Measurements from ENCODE around the gene APBB2. TPM values are rescaled to one million over a fixed set of nuclear protein-coding genes. Genes with fewer than 3 reads are reported as not detected.

APBB2 gene
- total RNA-seq, 2 donors from 2014 or later, result 17.4 to 56.6 TPM

GRCh38 chr4:41129936-41130440, 84.4 kb downstream of the APBB2 start:
- Histone ChIP-seq H3K27me3 (replicated peaks; ENCODE audit: insufficient read depth) (no peaks in the 10 kb centered on the region), H3K27ac (no peak overlapping the region), H3K36me3 (no peaks in the 10 kb centered on the region), H3K9me3 (no peaks in the 10 kb centered on the region), H3K4me1 (replicated peaks) (peaks cover 5% of the 10 kb centered on the region), H3K4me3 (no peak overlapping the region)
- no peak for DNase-seq (ENCODE audit: low spot score)
- intact Hi-C loops (cut with DNase I), result no loop called here
- WGBS, result 72% methylated on average over 6 of the region's 6 CpGs
- TF ChIP-seq POLR2AphosphoS5 (IDR thresholded peaks at IDR 0.05), result no peak
- no peak for TF ChIP-seq CTCF (IDR thresholded peaks at IDR 0.05)
- no peak for TF ChIP-seq POLR2A (IDR thresholded peaks at IDR 0.05)

- Histone ChIP-seq H3K36me3 (no peaks in the 10 kb centered on the region), H3K4me1 (replicated peaks) (peaks cover 5% of the 10 kb centered on the region), H3K27me3 (replicated peaks; ENCODE audit: insufficient read depth) (no peaks in the 10 kb centered on the region), H3K27ac (no peak overlapping the region), H3K9me3 (no peaks in the 10 kb centered on the region), H3K4me3 (no peak overlapping the region)
- whole genome bisulfite sequencing, result 23% methylated on average over 1 of the region's 1 CpG
- intact Hi-C loops (cut with DNase I), result no loop called here
- TF ChIP-seq POLR2A (IDR thresholded peaks at IDR 0.05) (no peak), POLR2AphosphoS5 (IDR thresholded peaks at IDR 0.05) (peak; percentile 10)
- DNase-seq (ENCODE audit: low spot score), result no peak
These were observed 85.1 kb downstream of the APBB2 start for GRCh38 chr4:41129128-41129754.

GRCh38 chr4:41125558-41126311, 88.6 kb downstream of the APBB2 start:
- no peak for TF ChIP-seq POLR2A (IDR thresholded peaks at IDR 0.05)
- WGBS, result 81% methylated on average over 7 of the region's 7 CpGs
- DNase-seq (ENCODE audit: low spot score), result no peak
- Histone ChIP-seq H3K4me3 (no peak overlapping the region), H3K27ac (no peak overlapping the region), H3K4me1 (replicated peaks) (peaks cover 5% of the 10 kb centered on the region), H3K9me3 (no peaks in the 10 kb centered on the region), H3K27me3 (replicated peaks; ENCODE audit: insufficient read depth) (no peaks in the 10 kb centered on the region), H3K36me3 (no peaks in the 10 kb centered on the region)
- intact Hi-C loops (cut with DNase I), result no loop called here

- Histone ChIP-seq H3K27ac (no peak overlapping the region), H3K36me3 (no peaks in the 10 kb centered on the region), H3K4me1 (replicated peaks) (peaks cover 5% of the 10 kb centered on the region), H3K4me3 (no peak overlapping the region), H3K27me3 (replicated peaks; ENCODE audit: insufficient read depth) (no peaks in the 10 kb centered on the region), H3K9me3 (no peaks in the 10 kb centered on the region)
- no peak for DNase-seq (ENCODE audit: low spot score)
- no peak for TF ChIP-seq POLR2A (IDR thresholded peaks at IDR 0.05)
- no peak for TF ChIP-seq CTCF (IDR thresholded peaks at IDR 0.05)
- TF ChIP-seq POLR2AphosphoS5 (IDR thresholded peaks at IDR 0.05), result no peak
- intact Hi-C loops (cut with DNase I), result no loop called here
- WGBS, result 82% methylated on average over 3 of the region's 3 CpGs
These were observed 89.3 kb downstream of the APBB2 start for GRCh38 chr4:41124916-41125548.

- no peaks in the 10 kb centered on the region for H3K27me3 ChIP-seq (replicated peaks; ENCODE audit: insufficient read depth)
- no peaks in the 10 kb centered on the region for H3K36me3 ChIP-seq
- H3K4me3 ChIP-seq, result no peak overlapping the region
- no peak overlapping the region for H3K27ac ChIP-seq
- no peak for DNase-seq (ENCODE audit: low spot score)
- TF ChIP-seq CTCF (IDR thresholded peaks at IDR 0.05) (no peak), POLR2AphosphoS5 (IDR thresholded peaks at IDR 0.05) (no peak), POLR2A (IDR thresholded peaks at IDR 0.05) (no peak)
- peaks cover 3% of the 10 kb centered on the region for H3K4me1 ChIP-seq (replicated peaks)
- intact Hi-C loops (cut with DNase I), result no loop called here
- no peaks in the 10 kb centered on the region for H3K9me3 ChIP-seq
- WGBS, result 94% methylated on average over 7 of the region's 7 CpGs
These were observed 91.6 kb downstream of the APBB2 start for GRCh38 chr4:41122775-41123174.

All from prostate gland (tissue), 2 donors.